SK-N-SH (cell line): Measurements from ENCODE around the gene RB1. TPM values are rescaled to one million over a fixed set of nuclear protein-coding genes. Genes with fewer than 3 reads are reported as not detected.

ENCODE experiments used
- CTCF ChIA-PET: fragments of 300-600, 350-600 bp; formaldehyde crosslinking; extraction: SDS; loops from one replicate; lab custom pipeline; 2021; lab: Yijun Ruan, JAX
- POLR2A ChIA-PET: fragments of 350-600 bp; sonication (Branson Sonifier 250); formaldehyde crosslinking; extraction: SDS; loops from one replicate; lab custom pipeline; 2020; ENCODE audit warnings: antibody characterized with exemption, inconsistent platforms; lab: Yijun Ruan, JAX
- DNase-seq: peaks from one replicate; pipeline ENCODE4 v3.0.0; 2012
- H2AFZ ChIP-seq: fragments of 200-600 bp; sonication (generic); 2 replicates; pipeline ENCODE4 v1.8.1; 2016; ENCODE audit warnings: antibody characterized with exemption, mild to moderate bottlenecking, low read depth
- H3F3A ChIP-seq: fragments of 200-600 bp; sonication (generic); replicated peaks from 2 replicates; pipeline ENCODE3; 2016; ENCODE audit warnings: antibody characterized with exemption, mild to moderate bottlenecking; ENCODE audit not compliant: insufficient read depth
- H3K27ac ChIP-seq, 2 experiments: fragments of 200-500 bp in 1 of 2; fragments of 200-600 bp in 1 of 2; sonication (Bioruptor generic) in 1 of 2; sonication (generic), shearing (Covaris generic) in 1 of 2; 2 replicates each; pipeline versions ENCODE4 v1.5.1 to v1.6.1; 2014 to 2016; ENCODE audit warnings: low read depth in 2 of 2, inconsistent platforms in 1 of 2, low read length in 1 of 2, mild to moderate bottlenecking in 1 of 2, mixed read lengths in 1 of 2
- H3K27me3 ChIP-seq: fragments of 200-600 bp; sonication (generic), shearing (Covaris generic); 2 replicates; pipeline ENCODE4 v1.6.1; 2016; ENCODE audit warnings: mixed run types; ENCODE audit not compliant: insufficient read depth
- H3K36me3 ChIP-seq, 2 experiments: fragments of 200-500 bp in 1 of 2; fragments of 200-600 bp in 1 of 2; sonication (Bioruptor generic) in 1 of 2; sonication (generic) in 1 of 2; replicated peaks in 1 of 2; 2 replicates each; pipeline versions ENCODE3 to v1.5.1; 2014 to 2016; ENCODE audit warnings: low read length in 1 of 2, mild to moderate bottlenecking in 1 of 2; ENCODE audit not compliant: insufficient read depth in 2 of 2, control insufficient read depth in 1 of 2
- H3K4me1 ChIP-seq, 2 experiments: fragments of 200-500 bp in 1 of 2; fragments of 200-600 bp in 1 of 2; sonication (Bioruptor generic) in 1 of 2; sonication (generic), shearing (Covaris generic) in 1 of 2; 2 replicates each; pipeline versions ENCODE4 v1.5.1 to v1.6.1; 2014 to 2016; ENCODE audit warnings: low read depth in 1 of 2, low read length in 1 of 2, mixed run types in 1 of 2; ENCODE audit not compliant: insufficient read depth in 2 of 2, control insufficient read depth in 1 of 2
- H3K4me2 ChIP-seq: fragments of 200-600 bp; sonication (generic), shearing (Covaris generic); 2 replicates; pipeline ENCODE4 v1.6.1; 2017; ENCODE audit warnings: mixed run types
- H3K4me3 ChIP-seq, 2 experiments: fragments of 200-500 bp in 1 of 2; fragments of 200-600 bp in 1 of 2; sonication (Bioruptor generic) in 1 of 2; sonication (generic), shearing (Covaris generic) in 1 of 2; 2 replicates each; pipeline versions ENCODE4 v1.5.1 to v1.8.1; 2014 to 2016; ENCODE audit warnings: low read depth in 2 of 2, inconsistent platforms in 1 of 2, low read length in 1 of 2, mild to moderate bottlenecking in 1 of 2, mixed read lengths in 1 of 2, moderate library complexity in 1 of 2
- H3K79me2 ChIP-seq: fragments of 200-600 bp; sonication (generic); 2 replicates; pipeline ENCODE4 v1.8.1; 2017; ENCODE audit warnings: mild to moderate bottlenecking; ENCODE audit not compliant: insufficient read depth
- H3K9ac ChIP-seq: fragments of 200-600 bp; sonication (generic); 2 replicates; pipeline ENCODE4 v1.6.1; 2017; ENCODE audit warnings: mixed run types
- H3K9me2 ChIP-seq: fragments of 200-600 bp; sonication (generic); 2 replicates; pipeline ENCODE4 v1.6.1; 2017; ENCODE audit warnings: mixed run types
- H3K9me3 ChIP-seq: fragments of 200-600 bp; sonication (generic); 2 replicates; pipeline ENCODE4 v1.6.1; 2017; ENCODE audit warnings: mixed run types, mild to moderate bottlenecking, moderate library complexity
- H4K20me1 ChIP-seq: fragments of 200-600 bp; sonication (generic); 2 replicates; pipeline ENCODE4 v1.6.1; 2017; ENCODE audit warnings: mild to moderate bottlenecking, mixed run types; ENCODE audit not compliant: insufficient read depth
- CHD2 ChIP-seq: fragments of 150-350 bp; IDR thresholded peaks from 2 replicates; pipeline ENCODE4 v1.6.1; 2018; ENCODE audit warnings: low read length; ENCODE audit not compliant: partially characterized antibody
- ELF1 ChIP-seq: IDR thresholded peaks from 2 replicates; pipeline ENCODE4 v1.4.0; 2012
- EP300 ChIP-seq, 2 experiments: IDR thresholded peaks; 2 replicates each; pipeline versions ENCODE4 v1.4.0 to v1.6.1; 2012; ENCODE audit warnings: borderline replicate concordance in 1 of 2, low read depth in 1 of 2, low read length in 1 of 2
- EZH2phosphoT487 ChIP-seq: fragments of 200-600 bp; sonication (generic); IDR thresholded peaks from 2 replicates; pipeline ENCODE4 v1.6.1; 2017; ENCODE audit warnings: low read depth, mixed run types, mild to moderate bottlenecking, antibody characterized with exemption, moderate library complexity, borderline replicate concordance
- FOSL2 ChIP-seq: IDR thresholded peaks from 2 replicates; pipeline ENCODE4 v1.4.0; 2012; ENCODE audit warnings: low read depth, mild to moderate bottlenecking, moderate library complexity, borderline replicate concordance
- FOXJ3 ChIP-seq: sonication (generic); formaldehyde crosslinking; IDR thresholded peaks from 2 replicates; pipeline ENCODE4 v1.5.1; 2020; ENCODE audit warnings: mild to moderate bottlenecking, missing genetic modification reagents
- FOXM1 ChIP-seq: IDR thresholded peaks from 2 replicates; pipeline ENCODE4 v1.4.0; 2012; ENCODE audit warnings: low read depth, mild to moderate bottlenecking
- GABPA ChIP-seq: IDR thresholded peaks from 2 replicates; pipeline ENCODE4 v1.4.0; 2012; ENCODE audit warnings: low read depth, mild to moderate bottlenecking
- JUND ChIP-seq: IDR thresholded peaks from 2 replicates; pipeline ENCODE4 v1.4.0; 2012
- MEF2A ChIP-seq: IDR thresholded peaks from 2 replicates; pipeline ENCODE4 v1.4.0; 2012; ENCODE audit warnings: low read depth, borderline replicate concordance
- NFIC ChIP-seq: IDR thresholded peaks from 2 replicates; pipeline ENCODE4 v1.4.0; 2012; ENCODE audit warnings: borderline replicate concordance
- NRF1 ChIP-seq: IDR thresholded peaks from 2 replicates; pipeline ENCODE4 v1.6.1; 2012; ENCODE audit warnings: low read depth, mild to moderate bottlenecking, low read length
- POLR2AphosphoS5 ChIP-seq: IDR thresholded peaks from 2 replicates; pipeline ENCODE4 v1.6.1; 2012; ENCODE audit warnings: low read depth, low read length
- RAD21 ChIP-seq: IDR thresholded peaks from 2 replicates; pipeline ENCODE4 v1.6.1; 2012; ENCODE audit warnings: mild to moderate bottlenecking, low read length
- RCOR1 ChIP-seq: fragments of 150-350 bp; IDR thresholded peaks from 2 replicates; pipeline ENCODE4 v1.6.1; 2017; ENCODE audit warnings: antibody characterized with exemption, low read length
- RXRA ChIP-seq: IDR thresholded peaks from 2 replicates; pipeline ENCODE4 v1.4.0; 2012; ENCODE audit warnings: low read depth, mild to moderate bottlenecking, borderline replicate concordance
- SIN3A ChIP-seq: IDR thresholded peaks from 2 replicates; pipeline ENCODE4 v1.6.1; 2012; ENCODE audit warnings: low read depth, mild to moderate bottlenecking, low read length, moderate library complexity, borderline replicate concordance
- TAF1 ChIP-seq: IDR thresholded peaks from 2 replicates; pipeline ENCODE4 v1.6.1; 2012; ENCODE audit warnings: low read depth, mild to moderate bottlenecking, low read length, moderate library complexity, borderline replicate concordance
- YY1 ChIP-seq: IDR thresholded peaks from 2 replicates; pipeline ENCODE4 v1.4.0; 2012; ENCODE audit warnings: low read depth, mild to moderate bottlenecking
- WGBS: methylation state at CpG from one replicate; pipeline ENCODE4 v1.1.6; 2017; ENCODE audit warnings: low lambda C conversion rate; 5-methylcytosine and 5-hydroxymethylcytosine counted together
- polyA plus RNA-seq, 3 experiments: library from polyadenylated mRNA; depleted of rRNA; stranded (reverse); fragments of >200 nt; gene quantifications; 2 replicates each; pipeline ENCODE4 v1.2.3, GENCODE V29; 2012
- TF ChIP-seq, protein P1 (sequence below): IDR thresholded peaks from 2 replicates; pipeline ENCODE4 v1.4.0; 2012; ENCODE audit warnings: low read depth, borderline replicate concordance
- TF ChIP-seq, protein P2 (sequence below): IDR thresholded peaks from 2 replicates; pipeline ENCODE4; 2012
- TF ChIP-seq, protein P3 (sequence below): fragments of 150-350 bp; IDR thresholded peaks from 2 replicates; pipeline ENCODE4 v1.6.1; 2016; ENCODE audit warnings: mild to moderate bottlenecking, low read depth, low read length

Gene RB1
- polyA plus RNA-seq, 1 of the 3 experiments (the other 2 are of a cell fraction), result 11.5 TPM

DNA sequence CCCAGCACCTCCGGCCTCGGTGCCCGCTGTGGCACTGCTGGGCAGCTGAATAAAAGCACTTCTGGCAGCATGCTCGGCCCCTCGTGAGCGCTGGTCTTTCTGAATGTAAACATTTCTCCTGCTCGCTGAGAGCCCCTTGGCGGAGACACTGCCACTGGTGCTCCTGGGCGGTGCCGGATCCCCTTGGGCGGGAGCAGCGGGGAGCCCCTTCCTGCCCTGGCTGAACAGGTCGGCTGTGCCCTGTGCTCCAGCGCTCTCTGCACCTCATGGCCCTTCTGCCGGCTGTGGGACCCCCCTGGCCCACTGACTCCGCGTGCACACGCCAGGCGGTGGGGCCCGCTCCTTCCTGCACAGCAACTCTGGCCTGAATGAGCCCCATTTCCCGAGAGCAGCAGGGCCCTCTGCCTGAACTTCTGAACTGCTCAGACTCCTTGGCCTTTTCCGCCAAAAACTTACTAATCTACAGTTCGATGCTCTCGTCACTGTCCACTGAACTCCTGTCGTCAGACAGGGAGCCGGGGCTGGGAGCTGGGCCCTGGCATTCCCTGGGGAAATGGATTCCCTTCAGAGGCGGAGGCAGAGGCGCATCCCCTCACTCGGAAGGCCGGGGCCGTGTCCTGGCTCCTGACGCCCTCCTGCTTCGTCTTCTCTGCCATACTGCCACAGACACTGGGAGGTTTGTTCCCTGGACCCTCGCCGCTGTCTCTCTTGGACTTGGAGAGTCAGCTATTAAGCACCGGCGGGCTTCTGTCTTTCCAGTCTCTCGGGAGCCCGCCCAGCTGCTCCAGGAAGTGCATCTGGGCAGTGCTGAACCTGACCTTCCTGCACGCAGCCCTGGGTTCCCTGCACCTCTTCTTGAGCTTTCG is 14.2 kb downstream of the RB1 start:
- Histone ChIP-seq H2AFZ (no peak overlapping the region), H4K20me1 (no peaks in the 10 kb centered on the region), H3K27me3 (no peaks in the 10 kb centered on the region), H3F3A (no peaks in the 10 kb centered on the region), H3K36me3 (peaks cover 12 to 27% of the 10 kb centered on the region in 2 experiments), H3K4me2 (no peak overlapping the region), H3K9me3 (peaks cover 10% of the 10 kb centered on the region; the same call in 1 of the 2 replicates), H3K4me1 (no peaks in the 10 kb centered on the region), H3K79me2 (peaks cover 58% of the 10 kb centered on the region), H3K9ac (no peak overlapping the region), H3K4me3 (no peak overlapping the region), H3K27ac (no peak overlapping the region), H3K9me2 (no peaks in the 10 kb centered on the region)
- POLR2A ChIA-PET, result no interaction called here
- 92% methylated on average over 24 of the region's 41 CpGs for WGBS
- CTCF ChIA-PET, result no interaction called here
- DNase-seq, result no peak
- TF ChIP-seq CHD2, result no peak
- TF ChIP-seq FOSL2, result no peak
- TF ChIP-seq GABPA, result no peak
- TF ChIP-seq, protein P1, sequence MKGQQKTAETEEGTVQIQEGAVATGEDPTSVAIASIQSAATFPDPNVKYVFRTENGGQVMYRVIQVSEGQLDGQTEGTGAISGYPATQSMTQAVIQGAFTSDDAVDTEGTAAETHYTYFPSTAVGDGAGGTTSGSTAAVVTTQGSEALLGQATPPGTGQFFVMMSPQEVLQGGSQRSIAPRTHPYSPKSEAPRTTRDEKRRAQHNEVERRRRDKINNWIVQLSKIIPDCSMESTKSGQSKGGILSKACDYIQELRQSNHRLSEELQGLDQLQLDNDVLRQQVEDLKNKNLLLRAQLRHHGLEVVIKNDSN, result no peak
- TF ChIP-seq MEF2A, result no peak
- TF ChIP-seq EP300 (IDR thresholded peaks at IDR 0.05; ENCODE audit: borderline replicate concordance in 1 of 2, low read depth in 1 of 2, low read length in 1 of 2), result no peak
- TF ChIP-seq YY1, result no peak
- no peak for TF ChIP-seq EZH2phosphoT487
- TF ChIP-seq RXRA, result no peak
- no peak for TF ChIP-seq TAF1
- no peak for TF ChIP-seq SIN3A
- TF ChIP-seq NRF1, result no peak
- TF ChIP-seq FOXJ3, result no peak
- TF ChIP-seq ELF1, result no peak
- TF ChIP-seq RCOR1, result no peak
- no peak for TF ChIP-seq JUND
- TF ChIP-seq POLR2AphosphoS5, result no peak
- TF ChIP-seq FOXM1, result no peak
- no peak for TF ChIP-seq NFIC
- TF ChIP-seq, all 33 proteins: peak for 0

GRCh38 chr13:48318377-48318811 is 14.8 kb downstream of the RB1 start:
- Histone ChIP-seq H3K9ac (no peak overlapping the region), H2AFZ (no peak overlapping the region), H3K79me2 (peaks cover 58% of the 10 kb centered on the region), H3K4me1 (no peaks in the 10 kb centered on the region), H3K36me3 (peaks cover 12 to 27% of the 10 kb centered on the region in 2 experiments), H3K9me3 (peaks cover 10% of the 10 kb centered on the region; the same call in 1 of the 2 replicates), H3K27ac (no peak overlapping the region), H4K20me1 (no peaks in the 10 kb centered on the region), H3K27me3 (no peaks in the 10 kb centered on the region), H3K9me2 (no peaks in the 10 kb centered on the region), H3F3A (no peaks in the 10 kb centered on the region), H3K4me2 (no peak overlapping the region), H3K4me3 (no peak overlapping the region)
- 98% methylated on average over 28 of the region's 28 CpGs for WGBS
- ChIA-PET CTCF (no interaction called here), POLR2A (no interaction called here)
- DNase-seq, result no peak
- no peak for TF ChIP-seq FOXJ3
- TF ChIP-seq RAD21, result no peak
- TF ChIP-seq CHD2, result no peak
- TF ChIP-seq RXRA, result no peak
- TF ChIP-seq, protein P2, sequence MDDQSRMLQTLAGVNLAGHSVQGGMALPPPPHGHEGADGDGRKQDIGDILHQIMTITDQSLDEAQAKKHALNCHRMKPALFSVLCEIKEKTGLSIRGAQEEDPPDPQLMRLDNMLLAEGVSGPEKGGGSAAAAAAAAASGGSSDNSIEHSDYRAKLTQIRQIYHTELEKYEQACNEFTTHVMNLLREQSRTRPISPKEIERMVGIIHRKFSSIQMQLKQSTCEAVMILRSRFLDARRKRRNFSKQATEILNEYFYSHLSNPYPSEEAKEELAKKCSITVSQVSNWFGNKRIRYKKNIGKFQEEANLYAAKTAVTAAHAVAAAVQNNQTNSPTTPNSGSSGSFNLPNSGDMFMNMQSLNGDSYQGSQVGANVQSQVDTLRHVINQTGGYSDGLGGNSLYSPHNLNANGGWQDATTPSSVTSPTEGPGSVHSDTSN, result no peak
- TF ChIP-seq ELF1, result no peak
- no peak for TF ChIP-seq TAF1
- TF ChIP-seq NRF1, result no peak
- TF ChIP-seq, protein P1, result no peak
- TF ChIP-seq SIN3A, result no peak
- TF ChIP-seq, protein P3, sequence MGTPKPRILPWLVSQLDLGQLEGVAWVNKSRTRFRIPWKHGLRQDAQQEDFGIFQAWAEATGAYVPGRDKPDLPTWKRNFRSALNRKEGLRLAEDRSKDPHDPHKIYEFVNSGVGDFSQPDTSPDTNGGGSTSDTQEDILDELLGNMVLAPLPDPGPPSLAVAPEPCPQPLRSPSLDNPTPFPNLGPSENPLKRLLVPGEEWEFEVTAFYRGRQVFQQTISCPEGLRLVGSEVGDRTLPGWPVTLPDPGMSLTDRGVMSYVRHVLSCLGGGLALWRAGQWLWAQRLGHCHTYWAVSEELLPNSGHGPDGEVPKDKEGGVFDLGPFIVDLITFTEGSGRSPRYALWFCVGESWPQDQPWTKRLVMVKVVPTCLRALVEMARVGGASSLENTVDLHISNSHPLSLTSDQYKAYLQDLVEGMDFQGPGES, result no peak
